GM18868 (cell line): Measurements from ENCODE around the gene DUSP1.

ENCODE experiments used
- ATAC-seq: cut with Tn5 transposase; IDR thresholded peaks from one replicate; pipeline ENCODE4 v1.9.1; 2021; ENCODE audit warnings: mild to moderate bottlenecking, moderate library complexity; ENCODE audit not compliant: unreplicated experiment

DUSP1 gene

GRCh38 chr5:172727551-172727950 lies 43.4 kb downstream of the DUSP1 start:
- no peak for ATAC-seq

- ATAC-seq = no peak
Observed at GRCh38 chr5:172726966-172727365, 44.0 kb downstream of the DUSP1 start.

GRCh38 chr5:172725785-172726184 lies 45.2 kb downstream of the DUSP1 start:
- ATAC-seq = no peak

DNA sequence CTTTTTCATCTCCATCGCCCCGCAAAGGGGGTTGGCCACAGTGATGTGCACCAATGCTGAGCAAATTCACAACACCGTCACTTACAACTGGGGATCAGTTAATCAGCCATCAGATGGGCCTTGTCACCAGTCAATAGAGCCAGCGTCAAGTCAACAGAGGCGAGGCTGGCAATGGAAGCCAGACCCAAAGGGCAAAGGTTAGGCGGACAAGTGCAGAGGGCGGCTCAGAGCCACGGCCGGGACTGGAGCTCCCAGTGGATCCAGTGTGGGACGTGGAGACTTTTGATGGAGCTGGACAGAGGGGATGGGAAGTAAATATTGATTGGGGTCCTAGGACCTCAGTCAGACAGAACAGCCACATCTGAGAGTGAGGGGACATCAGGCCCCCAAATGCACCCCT lies 45.7 kb downstream of the DUSP1 start:
- ATAC-seq = no peak

DNA sequence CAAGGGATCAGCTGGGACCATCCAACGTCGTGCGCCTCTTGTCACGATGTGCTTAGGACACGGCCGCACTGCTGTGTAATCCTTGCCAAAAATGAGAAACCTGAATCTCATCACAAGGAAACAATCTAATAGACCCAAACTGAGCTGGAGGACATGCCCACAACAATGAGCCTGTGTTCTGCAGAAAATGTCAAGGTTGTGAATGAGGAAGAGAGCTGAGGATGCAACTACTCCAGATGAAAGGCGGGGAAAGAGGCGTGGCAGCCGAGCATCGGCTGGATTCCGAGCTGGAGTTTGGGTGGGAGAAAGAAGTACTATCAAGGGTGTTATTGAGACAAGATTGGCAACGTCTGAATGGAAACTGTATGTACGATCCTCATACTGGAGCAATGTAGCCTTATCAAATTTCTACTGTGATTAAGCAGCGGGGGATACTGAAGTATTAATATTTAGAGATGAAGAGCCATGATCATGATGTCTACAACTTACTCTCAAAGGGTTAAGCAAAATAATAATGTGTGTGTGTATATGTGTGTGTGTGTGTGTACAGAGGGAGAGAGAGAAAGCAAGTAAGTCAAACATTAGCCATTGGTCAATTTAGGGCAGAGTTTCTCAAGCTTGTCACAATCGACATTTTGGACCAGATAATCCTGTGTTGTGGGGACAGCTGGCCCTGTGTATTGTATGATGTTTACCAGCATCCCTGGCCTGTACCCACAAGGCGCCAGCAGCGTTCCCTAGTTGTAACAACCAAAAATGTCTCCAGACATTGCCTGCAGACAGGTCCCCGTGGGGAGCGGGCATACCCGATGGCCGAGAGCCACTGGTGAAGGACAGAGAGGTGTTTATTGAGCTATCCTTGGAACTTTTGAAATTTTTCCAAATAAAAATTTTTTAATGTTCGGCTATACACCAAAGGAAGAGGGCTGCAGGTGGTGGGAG lies 46.5 kb downstream of the DUSP1 start:
- ATAC-seq = no peak

DNA sequence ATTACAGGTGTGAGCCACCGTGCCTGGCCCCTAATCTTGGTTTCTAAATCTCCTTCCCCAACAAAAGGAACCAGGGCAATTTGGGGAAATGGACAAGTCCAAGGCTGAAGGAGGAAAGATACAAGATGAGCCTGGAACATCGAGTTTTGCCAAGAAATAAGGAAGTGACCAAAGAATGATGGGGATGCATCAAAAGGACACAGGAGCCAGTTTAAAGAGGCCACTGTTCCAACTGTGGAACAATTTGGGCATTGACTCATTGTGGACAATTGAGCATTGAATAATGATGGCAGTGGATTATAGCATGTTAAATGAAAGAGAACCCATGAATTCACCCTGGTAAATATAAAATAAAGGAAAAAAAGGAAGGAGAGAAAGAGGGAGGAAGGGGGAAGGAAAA lies 47.5 kb downstream of the DUSP1 start:
- ATAC-seq = no peak

DNA sequence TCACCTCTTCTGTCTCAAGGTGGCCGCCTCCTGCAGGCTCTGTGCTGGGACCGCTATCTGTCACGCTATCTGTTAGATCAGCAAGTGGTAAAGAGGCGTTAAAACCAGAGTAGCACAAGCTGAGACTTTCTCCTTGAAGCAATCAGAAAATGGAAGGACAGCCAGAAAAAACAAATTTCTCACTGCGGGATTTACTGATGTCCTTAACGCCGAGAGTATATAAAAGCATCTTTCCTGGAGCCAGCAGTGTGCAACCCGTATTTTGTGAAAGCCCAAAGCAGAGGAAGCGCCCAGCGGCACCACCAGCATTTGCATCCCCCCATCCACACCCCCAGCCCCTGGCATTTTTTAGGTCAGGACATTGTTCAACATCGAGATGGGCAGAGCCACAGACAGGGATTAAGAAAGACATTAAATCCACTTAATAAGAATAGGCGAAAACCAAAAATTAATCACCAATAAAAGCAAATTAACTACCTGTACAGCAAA lies 48.6 kb downstream of the DUSP1 start:
- ATAC-seq = no peak

- ATAC-seq = no peak
Observed at GRCh38 chr5:172721455-172722326, 49.3 kb downstream of the DUSP1 start.

DNA sequence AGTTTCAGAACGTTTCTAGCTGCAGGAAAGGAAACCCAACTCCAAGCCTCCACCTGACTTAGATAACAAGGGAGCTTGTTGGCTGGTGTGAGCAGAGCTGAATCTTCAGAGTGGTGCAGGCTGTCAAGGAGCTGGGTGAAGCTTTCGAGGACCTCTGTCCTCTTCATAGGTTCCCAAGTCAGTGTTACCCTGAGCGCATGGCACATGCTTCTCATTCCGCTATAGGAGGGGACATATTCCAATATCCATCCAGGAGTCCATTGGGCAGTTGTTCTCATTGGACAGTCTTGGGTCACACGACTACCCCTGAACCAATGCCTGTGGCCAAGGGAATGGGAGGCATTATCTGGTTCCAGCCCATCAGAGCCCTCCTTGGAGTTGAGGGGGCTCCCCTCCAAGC lies 50.3 kb downstream of the DUSP1 start:
- ATAC-seq = no peak

- no peak for ATAC-seq
Observed at GRCh38 chr5:172719211-172719610, 51.8 kb downstream of the DUSP1 start.

- ATAC-seq = no peak
Observed at GRCh38 chr5:172718527-172719114, 52.4 kb downstream of the DUSP1 start.
